ENCODE results near the gene BMP3. TPM values are rescaled to one million over a fixed set of nuclear protein-coding genes. Genes with fewer than 3 reads are reported as not detected.
"Not testable (repeated sequence)": the region's sequence is repeated elsewhere in the genome, so short reads cannot be mapped to it uniquely, and the experiment has no call there.

The BMP3 gene
- total and polyA plus RNA-seq, 8 donors: 8.9 to 92.0 (median 70.5) TPM

- Histone ChIP-seq H3K27me3 (no peaks in the 10 kb centered on the region), H3K4me1 (no peaks in the 10 kb centered on the region), H3K9me3 (no peaks in the 10 kb centered on the region), H3K4me3 (no peak overlapping the region), H3K27ac (no peak overlapping the region), H3K36me3 (no peaks in the 10 kb centered on the region)
- intact Hi-C loops (cut with DNase I): no loop called here
- no peak for DNase-seq
- no peak for ATAC-seq
- no peak for TF ChIP-seq CTCF (IDR thresholded peaks at IDR 0.05)
Measured at GRCh38 chr4:80990851-80991250, 39.7 kb upstream of the BMP3 start.

GRCh38 chr4:80999943-81000342 lies 30.6 kb upstream of the BMP3 start:
- no peak overlapping the region for H3K27ac ChIP-seq
- intact Hi-C loops (cut with DNase I): no loop called here
- H3K9me3 ChIP-seq: no peaks in the 10 kb centered on the region
- H3K27me3 ChIP-seq: no peaks in the 10 kb centered on the region
- no peaks in the 10 kb centered on the region for H3K36me3 ChIP-seq
- no peak for ATAC-seq
- DNase-seq: no peak
- H3K4me3 ChIP-seq: no peak overlapping the region
- H3K4me1 ChIP-seq: no peaks in the 10 kb centered on the region
- no peak for TF ChIP-seq CTCF (IDR thresholded peaks at IDR 0.05)

- H3K9me3 ChIP-seq: no peaks in the 10 kb centered on the region
- no peaks in the 10 kb centered on the region for H3K36me3 ChIP-seq
- ATAC-seq (no peak), DNase-seq (no peak)
- no peak overlapping the region for H3K4me3 ChIP-seq
- no peak overlapping the region for H3K27ac ChIP-seq
- no peaks in the 10 kb centered on the region for H3K27me3 ChIP-seq
- TF ChIP-seq CTCF (IDR thresholded peaks at IDR 0.05): no peak
- no peaks in the 10 kb centered on the region for H3K4me1 ChIP-seq
- intact Hi-C loops (cut with DNase I): no loop called here
Measured at GRCh38 chr4:81003597-81004111, 26.9 kb upstream of the BMP3 start.

DNA sequence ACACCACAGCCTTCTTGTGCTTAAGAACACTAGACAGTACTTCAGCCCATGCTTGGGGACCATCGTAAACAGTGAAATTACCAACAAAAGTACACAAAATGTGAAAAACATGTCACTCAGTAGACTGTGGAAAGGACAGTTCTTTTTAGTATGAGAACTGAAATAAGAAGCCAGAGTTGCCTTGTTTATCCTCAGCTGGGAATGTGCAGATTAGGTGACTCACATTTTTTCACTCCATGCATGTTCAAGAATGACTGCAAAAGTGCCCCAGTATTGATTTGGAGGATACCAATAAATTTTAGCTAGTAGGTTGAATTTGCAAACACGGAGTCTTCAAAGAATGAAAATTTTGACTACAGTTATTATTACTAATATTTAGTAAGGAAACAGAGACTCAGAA lies 23.1 kb upstream of the BMP3 start:
- intact Hi-C loops (cut with DNase I): no loop called here
- Histone ChIP-seq H3K9me3 (peaks cover 0 to under 1% of the 10 kb centered on the region in 2 donors), H3K27me3 (no peaks in the 10 kb centered on the region), H3K36me3 (no peaks in the 10 kb centered on the region), H3K4me3 (no peak overlapping the region), H3K4me1 (no peaks in the 10 kb centered on the region), H3K27ac (no peak overlapping the region)
- ATAC-seq: no peak
- no peak for DNase-seq
- TF ChIP-seq CTCF (IDR thresholded peaks at IDR 0.05): no peak

- ATAC-seq; H3K27me3 ChIP-seq; intact Hi-C loops (cut with DNase I); H3K27ac ChIP-seq; H3K36me3 ChIP-seq; H3K4me1 ChIP-seq; H3K4me3 ChIP-seq; DNase-seq; H3K9me3 ChIP-seq: not testable (repeated sequence)
Measured at GRCh38 chr4:81016566-81016965, 13.9 kb upstream of the BMP3 start.

GRCh38 chr4:81019006-81019405 lies 11.5 kb upstream of the BMP3 start:
- no peak for DNase-seq
- H3K4me3 ChIP-seq: no peak overlapping the region
- TF ChIP-seq CTCF (IDR thresholded peaks at IDR 0.05): no peak
- H3K4me1 ChIP-seq: no peaks in the 10 kb centered on the region
- no peaks in the 10 kb centered on the region for H3K9me3 ChIP-seq
- no peak overlapping the region for H3K27ac ChIP-seq
- no peak for ATAC-seq
- H3K36me3 ChIP-seq: no peaks in the 10 kb centered on the region
- peaks cover 0 to 3% of the 10 kb centered on the region in 2 donors for H3K27me3 ChIP-seq
- intact Hi-C loops (cut with DNase I): no loop called here

Measured in left lung (tissue), 10 donors.